HCT116 (cell line): ENCODE results near the gene SYMPK. TPM values are rescaled to one million over a fixed set of nuclear protein-coding genes. Genes with fewer than 3 reads are reported as not detected.

Source experiments
- ATAC-seq: fragments of 200-7000 bp; cut with Tn5 transposase; 2 replicates; pipeline ENCODE4 v1.9.1; 2020; ENCODE audit warnings: mild to moderate bottlenecking, moderate library complexity
- BruUV-seq: library from RNA; stranded (reverse); fragments of 400-500 nt; replicated peaks from 2 replicates; lab custom pipeline; 2021; lab: Mats Ljungman, UMichigan
- CTCF ChIA-PET: fragments of 300-600 bp; sonication (Branson Sonifier 250); formaldehyde crosslinking; loops from one replicate; lab custom pipeline; 2021; ENCODE audit warnings: antibody characterized with exemption; lab: Charles Lee
- POLR2A ChIA-PET: fragments of 300-600, 350-600 bp; sonication (Branson Sonifier 250); formaldehyde crosslinking; loops from one replicate; lab custom pipeline; 2021; ENCODE audit warnings: antibody characterized with exemption; lab: Charles Lee
- RAD21 ChIA-PET, 2 experiments: fragments of 300-600 bp; sonication (Branson Sonifier 250); formaldehyde crosslinking; loops; one replicate each; lab custom pipeline; 2023; ENCODE audit warnings: low total read pairs in 2 of 2; ENCODE audit not compliant: uncharacterized antibody in 2 of 2, unreplicated experiment in 2 of 2, low non-redundant PET in 1 of 2; lab: Charles Lee
- DNase-seq: peaks from one replicate; pipeline ENCODE4 v3.0.0-alpha.2; 2010; ENCODE audit warnings: low read depth, low spot score
- H2AFZ ChIP-seq: fragments of 200-600 bp; shearing (Covaris generic), sonication (generic); 2 replicates; pipeline ENCODE4 v1.6.1; 2017; ENCODE audit warnings: low read depth, mixed run types, mixed read lengths, antibody characterized with exemption, low read length; ENCODE audit not compliant: poor library complexity, severe bottlenecking
- H3K27ac ChIP-seq: 2 replicates; pipeline ENCODE4 v1.5.1; 2012; ENCODE audit warnings: low read depth, low read length
- H3K27me3 ChIP-seq: fragments of 200-600 bp; sonication (generic); 2 replicates; pipeline ENCODE4 v1.6.1; 2016; ENCODE audit warnings: mixed run types, low read length, mixed read lengths; ENCODE audit not compliant: insufficient read depth
- H3K36me3 ChIP-seq, 2 experiments: fragments of 200-500 bp in 1 of 2; fragments of 200-600 bp in 1 of 2; sonication (Bioruptor generic) in 1 of 2; sonication (generic) in 1 of 2; 2 replicates each; pipeline versions ENCODE4 v1.5.1 to v1.6.1; 2014 to 2016; ENCODE audit warnings: low read length in 2 of 2, inconsistent platforms in 1 of 2, mixed read lengths in 1 of 2, mixed run types in 1 of 2; ENCODE audit not compliant: insufficient read depth in 2 of 2, control insufficient read depth in 1 of 2
- H3K4me1 ChIP-seq, 2 experiments: fragments of 200-600 bp in 1 of 2; sonication (generic) in 1 of 2; 2 replicates each; pipeline versions ENCODE4 v1.5.1 to v1.6.1; 2012 to 2017; ENCODE audit warnings: low read length in 2 of 2, inconsistent platforms in 1 of 2, mild to moderate bottlenecking in 1 of 2, mixed read lengths in 1 of 2, mixed run types in 1 of 2, moderate library complexity in 1 of 2; ENCODE audit not compliant: insufficient read depth in 2 of 2, control insufficient read depth in 1 of 2
- H3K4me2 ChIP-seq: fragments of 200-600 bp; sonication (generic); 2 replicates; pipeline ENCODE4 v1.6.1; 2017; ENCODE audit warnings: mixed run types, low read length, mixed read lengths
- H3K4me3 ChIP-seq, 2 experiments: fragments of 200-600 bp in 1 of 2; sonication (generic) in 1 of 2; replicated peaks in 1 of 2; 2 replicates each; pipeline ENCODE4 v1.5.1; 2011 to 2016; ENCODE audit warnings: low read length in 2 of 2, control low read depth in 1 of 2, low read depth in 1 of 2, mild to moderate bottlenecking in 1 of 2, mixed read lengths in 1 of 2, mixed run types in 1 of 2
- H3K79me2 ChIP-seq: fragments of 200-600 bp; sonication (generic); 2 replicates; pipeline ENCODE4 v1.6.1; 2017; ENCODE audit warnings: mild to moderate bottlenecking, mixed run types, low read length, moderate library complexity, mixed read lengths; ENCODE audit not compliant: insufficient read depth
- H3K9ac ChIP-seq: fragments of 200-600 bp; sonication (generic); 2 replicates; pipeline ENCODE4 v1.6.1; 2016; ENCODE audit warnings: low read length, mixed read lengths
- H3K9me2 ChIP-seq: fragments of 200-600 bp; sonication (generic), shearing (Covaris generic); 2 replicates; pipeline ENCODE4 v1.6.1; 2017; ENCODE audit warnings: mixed run types, mild to moderate bottlenecking, moderate library complexity; ENCODE audit not compliant: insufficient read depth
- H3K9me3 ChIP-seq, 2 experiments: fragments of 200-500 bp in 1 of 2; fragments of 200-600 bp in 1 of 2; sonication (Bioruptor generic) in 1 of 2; sonication (generic) in 1 of 2; 2 replicates each; pipeline ENCODE4 v1.6.1; 2014 to 2017; ENCODE audit warnings: low read length in 2 of 2, mixed read lengths in 2 of 2, inconsistent platforms in 1 of 2, low read depth in 1 of 2, mild to moderate bottlenecking in 1 of 2, mixed run types in 1 of 2, moderate library complexity in 1 of 2; ENCODE audit not compliant: control insufficient read depth in 1 of 2, insufficient read depth in 1 of 2
- H4K20me1 ChIP-seq: fragments of 200-600 bp; sonication (generic), shearing (Covaris generic); 2 replicates; pipeline ENCODE4 v1.6.1; 2017; ENCODE audit warnings: mixed run types, mild to moderate bottlenecking, moderate library complexity; ENCODE audit not compliant: insufficient read depth
- ATF3 ChIP-seq: IDR thresholded peaks from 2 replicates; pipeline ENCODE4 v1.6.1; 2012
- CBX3 ChIP-seq: IDR thresholded peaks from 2 replicates; pipeline ENCODE4 v1.6.1; 2012; ENCODE audit warnings: low read depth
- EGR1 ChIP-seq: IDR thresholded peaks from 2 replicates; pipeline ENCODE4 v1.6.1; 2012; ENCODE audit warnings: low read depth
- ELF1 ChIP-seq: IDR thresholded peaks from 2 replicates; pipeline ENCODE4 v1.6.1; 2012; ENCODE audit warnings: low read depth, borderline replicate concordance
- EZH2 ChIP-seq: fragments of 200-600 bp; sonication (generic); IDR thresholded peaks from 2 replicates; pipeline ENCODE4 v1.6.1; 2017; ENCODE audit warnings: antibody characterized with exemption, mixed run types
- FOSL1 ChIP-seq: IDR thresholded peaks from 2 replicates; pipeline ENCODE4 v1.6.1; 2012; ENCODE audit warnings: low read depth
- JUND ChIP-seq: IDR thresholded peaks from 2 replicates; pipeline ENCODE4 v1.6.1; 2012
- RAD21 ChIP-seq: IDR thresholded peaks from 2 replicates; pipeline ENCODE4 v1.6.1; 2012; ENCODE audit warnings: low read depth, mild to moderate bottlenecking
- SIN3A ChIP-seq: IDR thresholded peaks from 2 replicates; pipeline ENCODE4 v1.6.1; 2012; ENCODE audit warnings: low read depth
- SP1 ChIP-seq: IDR thresholded peaks from 2 replicates; pipeline ENCODE4 v1.6.1; 2012; ENCODE audit warnings: low read depth
- SRF ChIP-seq: IDR thresholded peaks from 2 replicates; pipeline ENCODE4 v1.6.1; 2012; ENCODE audit warnings: low read depth
- TCF7L2 ChIP-seq: IDR thresholded peaks from 2 replicates; pipeline ENCODE4 v1.7.0; 2011; ENCODE audit warnings: borderline replicate concordance, inconsistent platforms; ENCODE audit not compliant: insufficient read depth, insufficient read length; ENCODE audit errors: extremely low read depth
- YY1 ChIP-seq: IDR thresholded peaks from 2 replicates; pipeline ENCODE4 v1.6.1; 2011; ENCODE audit warnings: low read length, low read depth, moderate library complexity, mild to moderate bottlenecking; ENCODE audit not compliant: insufficient replicate concordance; ENCODE audit errors: extremely low read depth
- ZBTB33 ChIP-seq: IDR thresholded peaks from 2 replicates; pipeline ENCODE4 v1.6.1; 2011; ENCODE audit warnings: mild to moderate bottlenecking, low read length, moderate library complexity; ENCODE audit not compliant: insufficient replicate concordance; ENCODE audit errors: extremely low read depth
- intact Hi-C: fragments of 100-400 bp; cut with micrococcal nuclease; formaldehyde crosslinking; loops from 2 replicates; pipeline ENCODE4 v1.10.0; 2022
- total RNA-seq: library from RNA; stranded (reverse); gene quantifications from one replicate; pipeline ENCODE4 v1.2.1, GENCODE V29; 2021; ENCODE audit not compliant: unreplicated experiment

SYMPK gene
- total RNA-seq, 1 experiment from 2014 or later, result 117 TPM

- no peaks in the 10 kb centered on the region for H3K79me2 ChIP-seq
- CTCF ChIA-PET, result no interaction called here
Observed at GRCh38 chr19:45821103-45821521, 41.8 kb downstream of the SYMPK start.

More at GRCh38 chr19:45821103-45821521, 41.8 kb downstream of the SYMPK start:
- Histone ChIP-seq H3K4me1 (peaks cover 3 to 11% of the 10 kb centered on the region in 2 experiments; a peak in 3 of 4 replicates), H3K9me3 (no peaks in the 10 kb centered on the region), H3K36me3 (peaks cover 14 to 32% of the 10 kb centered on the region in 2 experiments; a peak in 3 of 4 replicates), H3K27me3 (no peaks in the 10 kb centered on the region), H4K20me1 (no peaks in the 10 kb centered on the region), H2AFZ (no peak overlapping the region), H3K4me3 (no peak overlapping the region), H3K4me2 (no peak overlapping the region), H3K27ac (no peak overlapping the region), H3K9ac (no peak overlapping the region), H3K9me2 (no peaks in the 10 kb centered on the region)
- POLR2A ChIA-PET, result no interaction called here
- TF ChIP-seq ELF1, result no peak
- TF ChIP-seq CBX3, result no peak
- no peak for TF ChIP-seq SIN3A
- no peak for TF ChIP-seq EZH2
- TF ChIP-seq YY1, result no peak
- TF ChIP-seq TCF7L2, result no peak
- TF ChIP-seq RAD21, result no peak
- no peak for TF ChIP-seq FOSL1
- TF ChIP-seq ATF3, result no peak
- no peak for TF ChIP-seq SP1
- no peak for TF ChIP-seq EGR1
- TF ChIP-seq JUND, result no peak
- no peak for TF ChIP-seq ZBTB33
- TF ChIP-seq SRF, result no peak
- RAD21 ChIA-PET, result no interaction called here
- intact Hi-C loops, result no loop called here
- no TSS peak for BruUV-seq
- ATAC-seq, result no peak
- no peak for DNase-seq
